H9 (cell line): ENCODE results near the gene PBX4. TPM values are rescaled to one million over a fixed set of nuclear protein-coding genes. Genes with fewer than 3 reads are reported as not detected.

ENCODE experiments used
- DNase-seq: peaks from one replicate; pipeline ENCODE4 v3.0.0-alpha.2; 2017
- H2AFZ ChIP-seq: one replicate; pipeline ENCODE4 v1.6.1; 2013; ENCODE audit warnings: mild to moderate bottlenecking, low read length, control low read depth, moderate library complexity
- H2AK5ac ChIP-seq: 2 replicates; pipeline ENCODE4 v1.6.1; 2013; ENCODE audit warnings: low read length, control low read depth, mixed read lengths; ENCODE audit not compliant: insufficient read length
- H2BK120ac ChIP-seq: one replicate; pipeline ENCODE4 v1.6.1; 2013; ENCODE audit warnings: low read depth, mild to moderate bottlenecking, low read length, control low read depth, inconsistent platforms; ENCODE audit not compliant: poor library complexity, severe bottlenecking
- H2BK12ac ChIP-seq: 2 replicates; pipeline ENCODE4 v1.6.1; 2013; ENCODE audit warnings: low read length, control low read depth, mixed read lengths, low read depth; ENCODE audit not compliant: insufficient read length
- H2BK15ac ChIP-seq: 2 replicates; pipeline ENCODE4 v1.6.1; 2013; ENCODE audit warnings: low read depth, low read length, control low read depth
- H2BK20ac ChIP-seq: one replicate; pipeline ENCODE4 v1.6.1; 2013; ENCODE audit warnings: low read depth, mild to moderate bottlenecking, low read length, control low read depth, inconsistent platforms; ENCODE audit not compliant: poor library complexity, severe bottlenecking
- H2BK5ac ChIP-seq: 2 replicates; pipeline ENCODE4 v1.6.1; 2013; ENCODE audit warnings: low read length, control low read depth, mixed read lengths; ENCODE audit not compliant: insufficient read length
- H3K14ac ChIP-seq: 2 replicates; pipeline ENCODE4 v1.6.1; 2013; ENCODE audit warnings: low read length, control low read depth; ENCODE audit not compliant: insufficient read depth
- H3K18ac ChIP-seq: 2 replicates; pipeline ENCODE4 v1.6.1; 2013; ENCODE audit warnings: low read depth, mild to moderate bottlenecking, mixed read lengths, low read length, control low read depth; ENCODE audit not compliant: insufficient read length
- H3K23ac ChIP-seq: 2 replicates; pipeline ENCODE4 v1.6.1; 2013; ENCODE audit warnings: low read length, control low read depth, mixed read lengths, low read depth; ENCODE audit not compliant: insufficient read length
- H3K23me2 ChIP-seq: 2 replicates; pipeline ENCODE4 v1.6.1; 2013; ENCODE audit warnings: low read depth, mild to moderate bottlenecking, mixed read lengths, low read length, control low read depth; ENCODE audit not compliant: insufficient read length, poor library complexity, severe bottlenecking
- H3K27ac ChIP-seq: 2 replicates; pipeline ENCODE4 v1.5.1; 2013; ENCODE audit warnings: low read length, control low read depth, mixed read lengths, low read depth; ENCODE audit not compliant: insufficient read length
- H3K27me3 ChIP-seq: 2 replicates; pipeline ENCODE4 v1.6.1; 2013; ENCODE audit warnings: low read length, control low read depth, inconsistent platforms; ENCODE audit not compliant: insufficient read depth
- H3K4ac ChIP-seq: 2 replicates; pipeline ENCODE4 v1.6.1; 2013; ENCODE audit warnings: low read depth, mild to moderate bottlenecking, control low read depth, inconsistent platforms, low read length, moderate library complexity
- H3K4me1 ChIP-seq: 2 replicates; pipeline ENCODE4 v1.6.1; 2013; ENCODE audit warnings: low read length, control low read depth, inconsistent platforms; ENCODE audit not compliant: insufficient read depth
- H3K4me2 ChIP-seq: 2 replicates; pipeline ENCODE4 v1.6.1; 2013; ENCODE audit warnings: low read length, control low read depth, mixed read lengths; ENCODE audit not compliant: insufficient read length, insufficient read depth
- H3K56ac ChIP-seq: 2 replicates; pipeline ENCODE4 v1.6.1; 2013; ENCODE audit warnings: low read depth, mild to moderate bottlenecking, mixed read lengths, low read length, control low read depth; ENCODE audit not compliant: insufficient read length
- H3K79me1 ChIP-seq: 2 replicates; pipeline ENCODE4 v1.6.1; 2013; ENCODE audit warnings: low read depth, mild to moderate bottlenecking, moderate library complexity, low read length, control low read depth, inconsistent platforms; ENCODE audit not compliant: insufficient read depth, poor library complexity, severe bottlenecking
- H3K79me2 ChIP-seq: 2 replicates; pipeline ENCODE4 v1.6.1; 2013; ENCODE audit warnings: low read length, control low read depth, inconsistent platforms; ENCODE audit not compliant: insufficient read depth
- H3K9ac ChIP-seq: 2 replicates; pipeline ENCODE4 v1.6.1; 2013; ENCODE audit warnings: low read length, control low read depth, mixed read lengths; ENCODE audit not compliant: insufficient read length; ENCODE audit errors: extremely low read depth
- H3K9me3 ChIP-seq: one replicate; pipeline ENCODE4 v1.6.1; 2013; ENCODE audit warnings: low read depth, low read length, inconsistent platforms; ENCODE audit not compliant: control insufficient read depth
- H3T11ph ChIP-seq: one replicate; pipeline ENCODE4 v1.6.1; 2013; ENCODE audit warnings: mild to moderate bottlenecking, low read length, control low read depth, inconsistent platforms
- H4K20me1 ChIP-seq: one replicate; pipeline ENCODE4 v1.6.1; 2013; ENCODE audit not compliant: control insufficient read depth, insufficient read length, insufficient read depth
- H4K5ac ChIP-seq: 2 replicates; pipeline ENCODE4 v1.6.1; 2013; ENCODE audit warnings: low read depth, mild to moderate bottlenecking, mixed read lengths, low read length, control low read depth; ENCODE audit not compliant: insufficient read length
- H4K8ac ChIP-seq: replicated peaks from 2 replicates; pipeline ENCODE4 v1.6.1; 2013; ENCODE audit warnings: low read length, control low read depth, mixed read lengths, low read depth; ENCODE audit not compliant: insufficient read length
- H4K91ac ChIP-seq: 2 replicates; pipeline ENCODE4 v1.6.1; 2013; ENCODE audit warnings: low read depth, mild to moderate bottlenecking, moderate library complexity, mixed read lengths, low read length, control low read depth; ENCODE audit not compliant: insufficient read length
- H3K27ac Mint-ChIP-seq, 3 experiments: 2 replicates in 2 of 3; 3 replicates in 1 of 3; pipeline ENCODE4 v1.8.0; 2020 to 2021; ENCODE audit warnings: mixed read lengths in 3 of 3, mild to moderate bottlenecking in 1 of 3, moderate library complexity in 1 of 3
- H3K27me3 Mint-ChIP-seq: 2 replicates; pipeline ENCODE4 v1.8.0; 2021; ENCODE audit warnings: low read depth, mild to moderate bottlenecking, moderate library complexity, mixed read lengths
- H3K36me3 Mint-ChIP-seq, 3 experiments: 2 replicates in 2 of 3; 3 replicates in 1 of 3; pipeline ENCODE4 v1.8.0; 2020 to 2021; ENCODE audit warnings: low read depth in 3 of 3, mixed read lengths in 3 of 3; ENCODE audit not compliant: insufficient read depth in 1 of 3
- H3K4me1 Mint-ChIP-seq, 2 experiments: 2 replicates each; pipeline ENCODE4 v1.8.0; 2020; ENCODE audit warnings: mixed read lengths in 2 of 2
- H3K4me3 Mint-ChIP-seq, 2 experiments: 2 replicates in 1 of 2; 3 replicates in 1 of 2; pipeline ENCODE4 v1.8.0; 2020 to 2021; ENCODE audit warnings: mild to moderate bottlenecking in 2 of 2, mixed read lengths in 2 of 2, moderate library complexity in 1 of 2
- H3K9me3 Mint-ChIP-seq, 2 experiments: 2 replicates in 1 of 2; 3 replicates in 1 of 2; pipeline ENCODE4 v1.8.0; 2020; ENCODE audit warnings: mild to moderate bottlenecking in 2 of 2, mixed read lengths in 2 of 2, moderate library complexity in 1 of 2
- WGBS: extraction: QIAGEN DNeasy Blood & Tissue Kit; methylation state at CpG from one replicate; pipeline ENCODE4 v1.1.7; 2013; ENCODE audit warnings: missing lambda C conversion rate, low lambda C conversion rate, mixed read lengths; ENCODE audit not compliant: insufficient read length; ENCODE audit errors: extremely low coverage; 5-methylcytosine and 5-hydroxymethylcytosine counted together
- total RNA-seq: library from RNA; stranded (reverse); gene quantifications from 2 replicates; pipeline ENCODE4 v1.2.1, GENCODE V29; 2021
- TF ChIP-seq, protein P1 (sequence below): fragments of 200-600 bp; sonication (generic); conservative IDR thresholded peaks from 3 replicates; pipeline ENCODE4 v1.8.0; 2021; ENCODE audit warnings: antibody characterized with exemption, mild to moderate bottlenecking

The PBX4 gene
- total RNA-seq, 1 experiment from 2014 or later: 3.3 TPM

GRCh38 chr19:19514215-19514657, 104.3 kb downstream of the PBX4 start:
- Histone ChIP-seq H3K56ac (no peak overlapping the region), H4K5ac (no peak overlapping the region), H3K4ac (no peak overlapping the region), H4K8ac (no peak overlapping the region), H3K18ac (no peak overlapping the region), H3T11ph (no peak overlapping the region), H2BK120ac (no peak overlapping the region), H3K27ac (no peak overlapping the region), H3K23me2 (peaks cover 5% of the 10 kb centered on the region), H2AK5ac (no peak overlapping the region), H3K79me2 (peaks cover 8% of the 10 kb centered on the region; the same call in 1 of the 2 replicates), H2AFZ (no peak overlapping the region), H3K4me2 (no peak overlapping the region), H2BK15ac (no peak overlapping the region), H3K14ac (no peak overlapping the region; the same call in 1 of the 2 replicates), H3K79me1 (peaks cover 3% of the 10 kb centered on the region), H3K27me3 (no peaks in the 10 kb centered on the region), H3K23ac (no peak overlapping the region), H2BK5ac (no peak overlapping the region), H4K91ac (no peak overlapping the region), H2BK20ac (no peak overlapping the region), H2BK12ac (no peak overlapping the region), H3K9ac (no peak overlapping the region), H4K20me1 (no peaks in the 10 kb centered on the region), H3K4me1 (no peaks in the 10 kb centered on the region), H3K9me3 (no peaks in the 10 kb centered on the region)
- H3K4me3 Mint-ChIP-seq: no peak overlapping the region; a peak in 1 of 5 replicates
- no peak for DNase-seq
- H3K36me3 Mint-ChIP-seq: peaks cover under 1 to 14% (median 3%) of the 10 kb centered on the region in 3 experiments; a peak in 6 of 7 replicates
- H3K4me1 Mint-ChIP-seq: peaks cover 3 to 13% of the 10 kb centered on the region in 2 experiments
- H3K27me3 Mint-ChIP-seq: peaks cover 4% of the 10 kb centered on the region; the same call in 1 of the 2 replicates
- no CpG with 5 or more reads among the region's 46 CpGs for WGBS
- TF ChIP-seq, protein P1, sequence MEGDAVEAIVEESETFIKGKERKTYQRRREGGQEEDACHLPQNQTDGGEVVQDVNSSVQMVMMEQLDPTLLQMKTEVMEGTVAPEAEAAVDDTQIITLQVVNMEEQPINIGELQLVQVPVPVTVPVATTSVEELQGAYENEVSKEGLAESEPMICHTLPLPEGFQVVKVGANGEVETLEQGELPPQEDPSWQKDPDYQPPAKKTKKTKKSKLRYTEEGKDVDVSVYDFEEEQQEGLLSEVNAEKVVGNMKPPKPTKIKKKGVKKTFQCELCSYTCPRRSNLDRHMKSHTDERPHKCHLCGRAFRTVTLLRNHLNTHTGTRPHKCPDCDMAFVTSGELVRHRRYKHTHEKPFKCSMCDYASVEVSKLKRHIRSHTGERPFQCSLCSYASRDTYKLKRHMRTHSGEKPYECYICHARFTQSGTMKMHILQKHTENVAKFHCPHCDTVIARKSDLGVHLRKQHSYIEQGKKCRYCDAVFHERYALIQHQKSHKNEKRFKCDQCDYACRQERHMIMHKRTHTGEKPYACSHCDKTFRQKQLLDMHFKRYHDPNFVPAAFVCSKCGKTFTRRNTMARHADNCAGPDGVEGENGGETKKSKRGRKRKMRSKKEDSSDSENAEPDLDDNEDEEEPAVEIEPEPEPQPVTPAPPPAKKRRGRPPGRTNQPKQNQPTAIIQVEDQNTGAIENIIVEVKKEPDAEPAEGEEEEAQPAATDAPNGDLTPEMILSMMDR: no peak
- no peak overlapping the region for H3K27ac Mint-ChIP-seq
- H3K9me3 Mint-ChIP-seq: no peaks in the 10 kb centered on the region
